Muscle of arm (tissue), 12 donors: ENCODE results near the gene PKD1. TPM values are rescaled to one million over a fixed set of nuclear protein-coding genes. Genes with fewer than 3 reads are reported as not detected.

Source experiments
- DNase-seq: peaks from one replicate; pipeline ENCODE4 v3.0.0-alpha.2; 2013
- polyA plus RNA-seq, 12 donors: library from polyadenylated mRNA; unstranded; fragments of 120-200 nt; gene quantifications; one replicate each; pipeline ENCODE4 v1.2.1, GENCODE V29; 2013; ENCODE audit not compliant: insufficient read length in 12 of 12

The PKD1 gene
- polyA plus RNA-seq, 12 donors = 85.8 to 199 (median 121) TPM; not detected in 1

GRCh38 chr16:2170587-2171435 is 35.1 kb upstream of the PKD1 start:
- no peak for DNase-seq

- DNase-seq = no peak
Measured at GRCh38 chr16:2170080-2170479, 34.4 kb upstream of the PKD1 start.

- DNase-seq = no peak
Measured at GRCh38 chr16:2167068-2167638, 31.5 kb upstream of the PKD1 start.

GRCh38 chr16:2166263-2167067 is 30.8 kb upstream of the PKD1 start:
- no peak for DNase-seq

- no peak for DNase-seq
Measured at GRCh38 chr16:2165861-2166260, 30.2 kb upstream of the PKD1 start.

GRCh38 chr16:2163211-2163881 is 27.6 kb upstream of the PKD1 start:
- no peak for DNase-seq

GRCh38 chr16:2162676-2163118 is 27.0 kb upstream of the PKD1 start:
- DNase-seq = no peak

GRCh38 chr16:2161911-2162310 is 26.2 kb upstream of the PKD1 start:
- no peak for DNase-seq

GRCh38 chr16:2160915-2161551 is 25.3 kb upstream of the PKD1 start:
- DNase-seq = no peak

GRCh38 chr16:2159175-2159838 is 23.6 kb upstream of the PKD1 start:
- peak; percentile 86 for DNase-seq

GRCh38 chr16:2158262-2158638 is 22.6 kb upstream of the PKD1 start:
- no peak for DNase-seq

GRCh38 chr16:2157480-2158261 is 22.0 kb upstream of the PKD1 start:
- DNase-seq = no peak

GRCh38 chr16:2156849-2157224 is 21.1 kb upstream of the PKD1 start:
- DNase-seq = no peak

- DNase-seq = peak; percentile 61
Measured at GRCh38 chr16:2155977-2156848, 20.5 kb upstream of the PKD1 start.

GRCh38 chr16:2155091-2155950 is 19.6 kb upstream of the PKD1 start, which contains the start of gene TRAF7:
TRAF7 (plus strand) TSS chr16:2155782; CDS start chr16:2163921, 8,139 bp downstream.
- DNase-seq = peak; percentile 100

GRCh38 chr16:2154533-2155090 is 18.9 kb upstream of the PKD1 start:
- no peak for DNase-seq

GRCh38 chr16:2152695-2153506 is 17.2 kb upstream of the PKD1 start:
- no peak for DNase-seq
